Activated T-helper 9 cell treated with anti-CD3 and anti-CD28 coated beads, Interleukin-2, amount 50 U/mL, for 16 hours (primary cell): Measurements from ENCODE around the gene SPATA3.

ENCODE experiments used
- DNase-seq: peaks from one replicate; pipeline ENCODE4 v3.0.0-alpha.2; 2020; ENCODE audit warnings: low read depth

SPATA3 gene

GRCh38 chr2:231050018-231050901 is 54.3 kb downstream of the SPATA3 start:
- DNase-seq: no peak

- DNase-seq: no peak
Observed at GRCh38 chr2:231051116-231051515, 55.2 kb downstream of the SPATA3 start.

- DNase-seq: peak; percentile 74
Observed at GRCh38 chr2:231052494-231053451, 56.9 kb downstream of the SPATA3 start.

GRCh38 chr2:231053846-231054245 is 57.9 kb downstream of the SPATA3 start:
- no peak for DNase-seq

- DNase-seq: peak; percentile 90
Observed at GRCh38 chr2:231056453-231057416, 60.8 kb downstream of the SPATA3 start, which contains the start of gene PSMD1. Gene PSMD1 (plus strand): TSS chr2:231056867. CDS start chr2:231057026, 159 bp downstream.

- no peak for DNase-seq
Observed at GRCh38 chr2:231057590-231057989, 61.7 kb downstream of the SPATA3 start.
